Measurements from ENCODE around the gene BIRC7.

The BIRC7 gene

DNA sequence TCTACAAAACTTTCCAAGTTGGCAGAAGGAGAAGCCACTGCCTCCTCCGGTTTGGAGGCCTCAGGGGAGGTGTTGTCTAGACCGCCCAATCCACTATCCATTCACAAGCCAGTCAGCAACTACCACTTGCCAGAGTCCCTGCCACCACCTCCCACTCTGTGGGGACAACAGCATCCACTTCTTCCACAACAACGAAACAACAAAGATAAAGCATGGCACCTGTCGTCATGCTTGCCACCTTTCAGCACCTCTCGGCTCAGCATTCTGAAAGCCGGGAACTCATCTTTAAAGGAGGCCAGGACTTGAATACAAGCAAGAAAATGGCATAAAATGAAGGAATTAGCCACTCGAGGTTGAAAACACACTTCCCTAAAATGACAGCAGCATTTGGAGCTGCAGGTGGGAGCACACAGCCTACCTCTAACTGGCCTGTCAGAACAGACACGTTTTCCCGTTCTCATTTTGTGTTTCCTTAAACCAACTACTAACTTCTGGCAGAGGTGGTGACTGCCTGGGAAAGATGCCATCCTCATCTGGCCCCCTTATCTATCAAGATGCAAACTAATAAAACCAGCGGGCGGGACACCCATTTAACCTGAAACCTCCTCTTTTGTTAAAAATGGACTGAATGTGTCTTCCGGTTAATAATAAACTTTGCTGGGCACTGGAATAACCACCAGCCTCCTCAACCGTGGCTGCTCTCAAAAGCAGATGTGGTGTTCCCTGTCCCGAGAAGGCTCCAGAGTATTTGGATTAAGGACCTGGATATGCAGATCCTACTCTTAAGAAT is 41.5 kb upstream of the BIRC7 start:
- CTCF ChIA-PET: interaction anchor here (1.3 to 1.4 kb wide), 2 partner anchors 11 to 13 kb away, joined by 5 to 6 read pairs; no protein-coding TSS in a partner anchor
- POLR2A ChIA-PET: no interaction called here
- TF ChIP-seq, protein P1, sequence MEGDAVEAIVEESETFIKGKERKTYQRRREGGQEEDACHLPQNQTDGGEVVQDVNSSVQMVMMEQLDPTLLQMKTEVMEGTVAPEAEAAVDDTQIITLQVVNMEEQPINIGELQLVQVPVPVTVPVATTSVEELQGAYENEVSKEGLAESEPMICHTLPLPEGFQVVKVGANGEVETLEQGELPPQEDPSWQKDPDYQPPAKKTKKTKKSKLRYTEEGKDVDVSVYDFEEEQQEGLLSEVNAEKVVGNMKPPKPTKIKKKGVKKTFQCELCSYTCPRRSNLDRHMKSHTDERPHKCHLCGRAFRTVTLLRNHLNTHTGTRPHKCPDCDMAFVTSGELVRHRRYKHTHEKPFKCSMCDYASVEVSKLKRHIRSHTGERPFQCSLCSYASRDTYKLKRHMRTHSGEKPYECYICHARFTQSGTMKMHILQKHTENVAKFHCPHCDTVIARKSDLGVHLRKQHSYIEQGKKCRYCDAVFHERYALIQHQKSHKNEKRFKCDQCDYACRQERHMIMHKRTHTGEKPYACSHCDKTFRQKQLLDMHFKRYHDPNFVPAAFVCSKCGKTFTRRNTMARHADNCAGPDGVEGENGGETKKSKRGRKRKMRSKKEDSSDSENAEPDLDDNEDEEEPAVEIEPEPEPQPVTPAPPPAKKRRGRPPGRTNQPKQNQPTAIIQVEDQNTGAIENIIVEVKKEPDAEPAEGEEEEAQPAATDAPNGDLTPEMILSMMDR (IDR thresholded peaks at IDR 0.05; ENCODE audit: insufficient read depth, low read length, missing control alignments): no peak
- DNase-seq (ENCODE audit: low read depth, low spot score): no peak
- H3K4me3 ChIP-seq (ENCODE audit: low read depth, low read length): no peak overlapping the region

GRCh38 chr20:63194797-63195173 is 40.9 kb upstream of the BIRC7 start:
- ChIA-PET POLR2A (no interaction called here), CTCF (interaction anchor here (1.0 to 1.4 kb wide), 2 partner anchors 12 to 20 kb away, joined by 3 to 4 read pairs; no protein-coding TSS in a partner anchor)
- DNase-seq (ENCODE audit: low read depth, low spot score): no peak
- H3K4me3 ChIP-seq (ENCODE audit: low read depth, low read length): no peak overlapping the region
- TF ChIP-seq, protein P1 (IDR thresholded peaks at IDR 0.05; ENCODE audit: insufficient read depth, low read length, missing control alignments): no peak

- ChIA-PET CTCF (interaction anchor here (0.9 to 2.6 kb wide), 7 partner anchors 14 to 224 kb away, joined by 3 to 11 read pairs (median 4); no protein-coding TSS in a partner anchor), POLR2A (interaction anchor here (0.6 kb wide), 1 partner anchor 10 kb away, joined by 3 read pairs; no protein-coding TSS in a partner anchor)
- DNase-seq (ENCODE audit: low read depth, low spot score): no peak
- TF ChIP-seq, protein P1 (IDR thresholded peaks at IDR 0.05; ENCODE audit: insufficient read depth, low read length, missing control alignments): no peak
- H3K4me3 ChIP-seq (ENCODE audit: low read depth, low read length): no peak overlapping the region
These were observed 38.8 kb upstream of the BIRC7 start for GRCh38 chr20:63196768-63197470.

DNA sequence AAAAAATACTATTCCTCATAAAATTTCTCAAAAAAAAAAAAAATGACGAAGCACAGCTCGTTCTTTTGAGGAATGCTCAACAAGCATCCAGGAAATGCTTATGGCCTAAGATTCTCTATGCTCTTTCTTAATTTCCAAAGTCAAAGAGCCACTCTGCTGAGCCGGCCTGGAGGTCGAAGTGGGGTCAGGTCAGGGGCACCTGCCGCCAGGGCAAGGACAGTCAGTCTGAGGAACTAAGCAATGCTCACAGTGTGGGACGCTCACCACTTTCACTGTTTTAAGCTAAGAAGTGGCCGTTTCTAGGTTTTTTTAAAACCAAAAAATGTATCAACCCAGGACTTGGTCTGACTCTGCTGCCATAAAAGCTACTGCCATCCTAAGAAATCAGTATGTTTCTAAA is 37.1 kb upstream of the BIRC7 start:
- ChIA-PET CTCF (interaction anchor here (0.7 to 3.3 kb wide), 4 partner anchors 15 to 26 kb away, joined by 3 to 15 read pairs (median 4); no protein-coding TSS in a partner anchor), POLR2A (no interaction called here)
- no peak overlapping the region for H3K4me3 ChIP-seq (ENCODE audit: low read depth, low read length)
- TF ChIP-seq, protein P1 (IDR thresholded peaks at IDR 0.05; ENCODE audit: insufficient read depth, low read length, missing control alignments): no peak
- DNase-seq (ENCODE audit: low read depth, low spot score): no peak

DNA sequence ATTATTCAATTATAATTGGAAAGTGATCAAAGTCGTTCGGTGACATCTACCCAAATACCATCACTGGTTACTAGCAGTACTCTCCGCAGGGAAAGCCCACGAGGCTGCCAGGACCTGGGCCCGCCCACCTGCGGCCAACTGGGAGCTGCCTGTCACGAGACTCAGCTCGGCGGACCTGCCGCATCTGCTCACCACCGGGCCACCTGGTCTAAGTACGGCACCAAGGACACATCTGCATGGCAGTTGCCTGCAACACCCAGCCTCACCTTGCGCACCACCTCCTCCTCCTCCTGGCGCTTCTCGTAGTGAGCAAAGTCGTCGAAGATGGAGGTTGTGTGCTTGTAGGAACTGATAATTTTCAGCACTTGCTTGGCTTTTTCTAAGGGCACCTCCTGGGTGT is 33.7 kb upstream of the BIRC7 start:
- CTCF ChIA-PET: interaction anchor here (1.2 to 3.0 kb wide), 2 partner anchors 10 to 21 kb away, joined by 3 to 17 read pairs; no protein-coding TSS in a partner anchor
- no peak for DNase-seq (ENCODE audit: low read depth, low spot score)
- POLR2A ChIA-PET: no interaction called here
- TF ChIP-seq, protein P1 (IDR thresholded peaks at IDR 0.05; ENCODE audit: insufficient read depth, low read length, missing control alignments): no peak
- no peak overlapping the region for H3K4me3 ChIP-seq (ENCODE audit: low read depth, low read length)
